GDM1 (cell line): Measurements from ENCODE around the gene SLC28A2.
"Not testable (repeated sequence)": the region's sequence is repeated elsewhere in the genome, so short reads cannot be mapped to it uniquely, and the experiment has no call there.

Experiments
- DNase-seq: peaks from one replicate; lab custom pipeline; 2025; lab: John Stamatoyannopoulos, UW

The SLC28A2 gene

GRCh38 chr15:45251888-45252287, at the start of gene SLC28A2:
Gene SLC28A2 (plus strand): TSS chr15:45252234. CDS start chr15:45253216, 982 bp downstream.
- no peak for DNase-seq

- no peak for DNase-seq
Measured at GRCh38 chr15:45203182-45203581, 48.9 kb upstream of the SLC28A2 start.

GRCh38 chr15:45205192-45205591, 46.8 kb upstream of the SLC28A2 start:
- peak; percentile 45 for DNase-seq

- DNase-seq = no peak
Measured at GRCh38 chr15:45212493-45212892, 39.5 kb upstream of the SLC28A2 start.

- DNase-seq = no peak
Measured at GRCh38 chr15:45221053-45221599, 30.9 kb upstream of the SLC28A2 start.

GRCh38 chr15:45221967-45222366, 30.1 kb upstream of the SLC28A2 start:
- no peak for DNase-seq

GRCh38 chr15:45224621-45225217, 27.3 kb upstream of the SLC28A2 start:
- DNase-seq = no peak

- no peak for DNase-seq
Measured at GRCh38 chr15:45225506-45226273, 26.3 kb upstream of the SLC28A2 start.

- DNase-seq = no peak
Measured at GRCh38 chr15:45228931-45229330, 23.1 kb upstream of the SLC28A2 start.

- DNase-seq = no peak
Measured at GRCh38 chr15:45230245-45230965, 21.6 kb upstream of the SLC28A2 start.

- DNase-seq = no peak
Measured at GRCh38 chr15:45231132-45231531, 20.9 kb upstream of the SLC28A2 start.

- DNase-seq = no peak
Measured at GRCh38 chr15:45231864-45232562, 20.0 kb upstream of the SLC28A2 start.

GRCh38 chr15:45234562-45235235, 17.3 kb upstream of the SLC28A2 start:
- no peak for DNase-seq

- not testable (repeated sequence) for DNase-seq
Measured at GRCh38 chr15:45236806-45237205, 15.2 kb upstream of the SLC28A2 start.

GRCh38 chr15:45242289-45242688, 9.7 kb upstream of the SLC28A2 start:
- DNase-seq = no peak

GRCh38 chr15:45249125-45249780, 2.8 kb upstream of the SLC28A2 start:
- DNase-seq = no peak

- no peak for DNase-seq
Measured at GRCh38 chr15:45253330-45253729, 1.3 kb downstream of the SLC28A2 start.

GRCh38 chr15:45254405-45254804, 2.4 kb downstream of the SLC28A2 start:
- no peak for DNase-seq

- DNase-seq = not testable (repeated sequence)
Measured at GRCh38 chr15:45254824-45255223, 2.8 kb downstream of the SLC28A2 start.

GRCh38 chr15:45259796-45260195, 7.8 kb downstream of the SLC28A2 start:
- no peak for DNase-seq

- DNase-seq = no peak
Measured at GRCh38 chr15:45262906-45263461, 10.9 kb downstream of the SLC28A2 start.
